GM18870 (cell line): Measurements from ENCODE around the gene PCDH1.

ENCODE experiments used
- ATAC-seq: cut with Tn5 transposase; IDR thresholded peaks from one replicate; pipeline ENCODE4 v1.9.1; 2021; ENCODE audit warnings: moderate library complexity; ENCODE audit not compliant: unreplicated experiment

The PCDH1 gene

GRCh38 chr5:141857226-141857625, 21.0 kb downstream of the PCDH1 start:
- ATAC-seq, result no peak

GRCh38 chr5:141856037-141856790, 22.0 kb downstream of the PCDH1 start:
- ATAC-seq, result no peak

GRCh38 chr5:141855265-141856036, 22.8 kb downstream of the PCDH1 start:
- ATAC-seq, result no peak

- ATAC-seq, result no peak
Observed at GRCh38 chr5:141853895-141854626, 24.1 kb downstream of the PCDH1 start.

- no peak for ATAC-seq
Observed at GRCh38 chr5:141852448-141852847, 25.8 kb downstream of the PCDH1 start.

- no peak for ATAC-seq
Observed at GRCh38 chr5:141851195-141851874, 26.9 kb downstream of the PCDH1 start.

GRCh38 chr5:141850786-141851185, 27.4 kb downstream of the PCDH1 start:
- ATAC-seq, result no peak

- no peak for ATAC-seq
Observed at GRCh38 chr5:141850244-141850768, 27.9 kb downstream of the PCDH1 start.

- peak; percentile 54 for ATAC-seq
Observed at GRCh38 chr5:141849415-141850243, 28.6 kb downstream of the PCDH1 start.

- peak; percentile 17 for ATAC-seq
Observed at GRCh38 chr5:141848744-141849414, 29.3 kb downstream of the PCDH1 start.

- ATAC-seq, result no peak
Observed at GRCh38 chr5:141846031-141846430, 32.2 kb downstream of the PCDH1 start.

GRCh38 chr5:141845371-141845851, 32.8 kb downstream of the PCDH1 start:
- ATAC-seq, result no peak

- ATAC-seq, result no peak
Observed at GRCh38 chr5:141844414-141845097, 33.7 kb downstream of the PCDH1 start.

- ATAC-seq, result no peak
Observed at GRCh38 chr5:141843156-141843927, 34.9 kb downstream of the PCDH1 start.

GRCh38 chr5:141841378-141842180, 36.6 kb downstream of the PCDH1 start:
- no peak for ATAC-seq

GRCh38 chr5:141840826-141841360, 37.3 kb downstream of the PCDH1 start:
- ATAC-seq, result no peak
